Thoracic aorta (tissue), 2 donors: ENCODE results near the gene TBC1D2. TPM values are rescaled to one million over a fixed set of nuclear protein-coding genes. Genes with fewer than 3 reads are reported as not detected.

Experiments
- ATAC-seq: fragments of 150-250 bp; one replicate; pipeline ENCODE4 v1.8.0; 2017; ENCODE audit warnings: low read depth; ENCODE audit not compliant: insufficient number of reproducible peaks, low FRiP score
- DNase-seq: peaks from one replicate; pipeline ENCODE4 v3.0.0-alpha.2; 2020; ENCODE audit warnings: low spot score
- H3K27ac ChIP-seq, 2 donors: fragments of 200-600 bp; sonication (generic); 1 replicate in 1 of 2; 2 replicates in 1 of 2; pipeline ENCODE4 v1.5.1; 2016; ENCODE audit warnings: mild to moderate bottlenecking in 2 of 2, moderate library complexity in 2 of 2
- H3K27me3 ChIP-seq: fragments of 200-600 bp; sonication (generic); replicated peaks from 2 replicates; pipeline ENCODE4 v1.6.0; 2016; ENCODE audit warnings: mild to moderate bottlenecking; ENCODE audit not compliant: insufficient read depth
- H3K36me3 ChIP-seq: fragments of 200-600 bp; sonication (generic); one replicate; pipeline ENCODE4 v1.5.1; 2016
- H3K4me1 ChIP-seq, 2 donors: fragments of 200-600 bp; sonication (generic); 1 replicate in 1 of 2; 2 replicates in 1 of 2; pipeline versions ENCODE4 v1.5.1 to v1.6.0; 2016; ENCODE audit warnings: low read depth in 2 of 2, mild to moderate bottlenecking in 1 of 2; ENCODE audit not compliant: control insufficient read depth in 1 of 2
- H3K4me3 ChIP-seq: fragments of 200-600 bp; sonication (generic); 2 replicates; pipeline ENCODE4 v1.5.1; 2016; ENCODE audit warnings: mild to moderate bottlenecking
- H3K9me3 ChIP-seq: fragments of 200-600 bp; sonication (generic); 2 replicates; pipeline ENCODE4 v1.5.1; 2016
- total RNA-seq, 2 donors: library from RNA; depleted of rRNA; stranded (reverse); fragments of >200 nt; gene quantifications; one replicate each; pipeline versions ENCODE4 v1.1.0 to v1.2.3, GENCODE V29; 2016
- TF ChIP-seq, protein P1 (sequence below): fragments of 200-600 bp; sonication (generic); IDR thresholded peaks from one replicate; pipeline ENCODE4 v1.5.1; 2019; ENCODE audit warnings: antibody characterized with exemption

Gene TBC1D2
- total RNA-seq, 2 donors from 2014 or later, result 22.3 to 23.7 TPM

DNA sequence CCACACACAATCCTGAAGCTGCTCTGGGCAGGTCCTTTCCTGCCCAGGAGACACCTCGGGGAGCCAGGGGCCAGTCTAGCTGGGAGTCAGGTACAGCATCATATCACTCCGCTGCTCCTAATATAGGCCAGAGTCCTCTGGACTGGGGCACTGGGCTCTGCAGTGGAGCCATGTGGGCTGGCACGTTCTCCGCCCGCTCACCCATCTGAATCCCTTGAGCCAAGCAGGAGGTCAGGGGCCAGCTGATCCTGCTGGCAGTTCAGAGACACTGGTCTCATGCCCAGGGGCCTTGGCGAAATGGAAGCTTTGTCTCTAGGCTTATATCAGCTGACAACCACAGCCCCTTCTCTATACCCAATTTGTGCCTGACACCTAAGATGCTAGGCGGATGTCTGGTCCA lies 53.7 kb downstream of the TBC1D2 start:
- H3K4me1 ChIP-seq, result no peaks in the 10 kb centered on the region
- no peaks in the 10 kb centered on the region for H3K27me3 ChIP-seq
- no peak for DNase-seq
- TF ChIP-seq, protein P1, sequence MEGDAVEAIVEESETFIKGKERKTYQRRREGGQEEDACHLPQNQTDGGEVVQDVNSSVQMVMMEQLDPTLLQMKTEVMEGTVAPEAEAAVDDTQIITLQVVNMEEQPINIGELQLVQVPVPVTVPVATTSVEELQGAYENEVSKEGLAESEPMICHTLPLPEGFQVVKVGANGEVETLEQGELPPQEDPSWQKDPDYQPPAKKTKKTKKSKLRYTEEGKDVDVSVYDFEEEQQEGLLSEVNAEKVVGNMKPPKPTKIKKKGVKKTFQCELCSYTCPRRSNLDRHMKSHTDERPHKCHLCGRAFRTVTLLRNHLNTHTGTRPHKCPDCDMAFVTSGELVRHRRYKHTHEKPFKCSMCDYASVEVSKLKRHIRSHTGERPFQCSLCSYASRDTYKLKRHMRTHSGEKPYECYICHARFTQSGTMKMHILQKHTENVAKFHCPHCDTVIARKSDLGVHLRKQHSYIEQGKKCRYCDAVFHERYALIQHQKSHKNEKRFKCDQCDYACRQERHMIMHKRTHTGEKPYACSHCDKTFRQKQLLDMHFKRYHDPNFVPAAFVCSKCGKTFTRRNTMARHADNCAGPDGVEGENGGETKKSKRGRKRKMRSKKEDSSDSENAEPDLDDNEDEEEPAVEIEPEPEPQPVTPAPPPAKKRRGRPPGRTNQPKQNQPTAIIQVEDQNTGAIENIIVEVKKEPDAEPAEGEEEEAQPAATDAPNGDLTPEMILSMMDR, result no peak
- H3K9me3 ChIP-seq, result no peaks in the 10 kb centered on the region
- H3K4me3 ChIP-seq, result no peak overlapping the region
- H3K36me3 ChIP-seq, result no peaks in the 10 kb centered on the region
- no peak for ATAC-seq
- no peak overlapping the region for H3K27ac ChIP-seq

DNA sequence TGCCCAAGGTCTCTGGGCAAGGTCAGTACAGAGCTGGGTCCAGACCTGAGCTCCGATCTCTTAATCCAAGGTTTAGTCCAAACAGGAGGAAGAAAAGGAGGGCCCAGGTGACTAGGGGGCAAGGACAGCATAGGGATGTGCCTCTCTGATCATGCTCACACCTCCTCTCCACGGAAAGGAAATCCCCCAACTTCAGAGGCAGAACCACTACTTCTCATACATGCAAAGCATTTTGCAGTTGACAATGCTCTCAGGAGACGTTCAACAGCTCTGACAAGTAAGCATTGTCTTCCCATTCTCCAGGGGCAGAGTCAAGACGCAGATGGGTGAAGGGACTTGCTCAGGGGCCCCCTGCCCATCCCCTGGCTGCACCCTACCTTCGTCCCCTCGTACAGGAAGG lies 54.3 kb downstream of the TBC1D2 start:
- no peak for ATAC-seq
- no peak overlapping the region for H3K4me3 ChIP-seq
- H3K36me3 ChIP-seq, result no peaks in the 10 kb centered on the region
- no peaks in the 10 kb centered on the region for H3K27me3 ChIP-seq
- DNase-seq, result no peak
- no peaks in the 10 kb centered on the region for H3K4me1 ChIP-seq
- TF ChIP-seq, protein P1, result no peak
- no peaks in the 10 kb centered on the region for H3K9me3 ChIP-seq
- H3K27ac ChIP-seq, result no peak overlapping the region

DNA sequence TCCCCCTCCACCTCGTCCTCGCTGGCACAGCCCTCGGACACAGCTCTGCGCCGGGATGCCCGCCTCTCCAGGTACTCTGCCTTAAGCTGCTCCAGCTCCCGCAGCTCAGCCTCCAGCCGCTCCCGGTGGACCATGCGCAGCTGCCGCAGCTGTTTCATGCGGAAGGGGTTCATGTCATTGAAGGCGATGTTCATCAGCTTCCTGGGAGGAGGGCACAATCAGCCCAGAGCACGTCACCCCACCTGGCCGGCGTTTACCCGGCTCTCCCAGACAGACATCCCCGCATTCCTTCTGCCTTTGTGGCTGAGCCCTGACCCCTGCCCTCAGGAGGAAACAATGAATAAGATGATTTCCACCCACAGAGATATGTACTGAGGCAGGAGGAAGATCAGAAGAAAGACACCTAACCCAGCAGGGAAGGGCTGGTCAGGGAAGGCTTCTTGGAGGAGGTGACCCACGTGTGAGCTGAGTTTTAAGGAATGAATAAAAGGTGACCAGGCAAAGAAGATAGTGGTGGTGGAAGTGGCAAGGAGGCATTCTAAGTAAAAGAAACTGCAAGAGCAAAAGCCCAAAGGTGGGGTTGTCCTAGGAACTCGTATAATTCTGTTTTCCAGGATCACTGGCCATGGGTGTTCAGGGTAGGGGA lies 55.9 kb downstream of the TBC1D2 start:
- H3K4me3 ChIP-seq, result no peak overlapping the region
- ATAC-seq (no peak), DNase-seq (no peak)
- H3K9me3 ChIP-seq, result no peaks in the 10 kb centered on the region
- no peak overlapping the region for H3K27ac ChIP-seq
- no peaks in the 10 kb centered on the region for H3K36me3 ChIP-seq
- no peaks in the 10 kb centered on the region for H3K4me1 ChIP-seq
- TF ChIP-seq, protein P1, result no peak
- no peaks in the 10 kb centered on the region for H3K27me3 ChIP-seq

DNA sequence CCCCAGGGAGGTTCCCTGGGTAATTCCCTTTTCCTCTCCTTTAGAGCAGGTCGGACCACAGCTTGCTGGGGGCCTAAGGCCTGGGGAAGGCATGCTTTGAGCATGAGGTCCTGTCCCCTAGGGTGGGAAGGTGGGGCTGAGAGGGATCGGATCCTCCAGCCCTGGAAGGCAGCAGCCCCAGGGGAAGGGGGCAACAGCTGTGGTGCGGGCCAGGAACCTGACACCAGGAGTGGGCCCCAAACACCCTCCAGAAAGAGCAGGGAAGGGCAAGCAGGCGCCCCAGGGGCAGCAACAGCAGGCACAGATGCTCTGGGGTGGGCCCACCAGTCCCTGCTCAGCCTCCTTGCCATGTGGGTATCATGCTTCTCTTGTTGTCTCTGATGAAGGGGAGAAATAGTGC lies 59.8 kb downstream of the TBC1D2 start:
- Histone ChIP-seq H3K4me1 (peaks cover 3 to 7% of the 10 kb centered on the region in 2 donors), H3K27ac (no peak overlapping the region)
- TF ChIP-seq, protein P1, result no peak

DNA sequence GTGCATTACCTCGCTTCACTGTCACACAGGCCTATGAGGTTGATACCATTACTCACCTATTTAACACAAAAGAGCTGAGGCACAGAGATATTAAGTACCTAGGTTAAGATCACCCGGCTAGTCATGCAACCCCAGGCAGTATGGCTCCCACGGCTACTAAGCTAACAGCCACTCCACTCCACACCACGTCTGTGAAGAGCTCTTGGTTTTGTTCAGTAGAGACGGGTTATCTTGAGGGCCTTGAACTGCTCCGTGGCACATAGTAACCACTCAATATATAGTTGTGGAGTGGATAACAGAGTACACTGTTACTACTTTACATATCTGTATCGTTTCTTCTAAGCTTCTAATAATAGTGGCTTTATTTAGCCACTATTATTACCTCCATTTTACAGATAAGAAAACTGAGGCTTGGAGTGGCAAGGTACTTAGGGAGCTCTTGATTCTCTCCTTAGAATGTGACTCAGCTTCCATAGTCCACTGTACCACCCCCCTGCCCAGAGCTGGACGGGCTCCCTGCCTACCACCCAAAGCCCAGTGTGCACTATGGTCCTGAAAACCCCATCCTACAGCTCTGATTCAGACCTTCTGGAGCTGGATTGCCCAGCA lies 62.0 kb downstream of the TBC1D2 start:
- H3K9me3 ChIP-seq, result no peaks in the 10 kb centered on the region
- peak overlapping the region; percentile 97 for H3K4me3 ChIP-seq
- no peak for DNase-seq
- peaks cover 3 to 7% of the 10 kb centered on the region in 2 donors for H3K4me1 ChIP-seq
- H3K36me3 ChIP-seq, result no peaks in the 10 kb centered on the region
- no peak for ATAC-seq
- H3K27me3 ChIP-seq, result no peaks in the 10 kb centered on the region
- TF ChIP-seq, protein P1, result no peak
- peak overlapping the region in 1 of 2 donors; percentile 34 for H3K27ac ChIP-seq

More for the DNA sequence above, 59.8 kb downstream of the TBC1D2 start:
- Histone ChIP-seq H3K9me3 (no peaks in the 10 kb centered on the region), H3K36me3 (no peaks in the 10 kb centered on the region), H3K27me3 (no peaks in the 10 kb centered on the region), H3K4me3 (no peak overlapping the region)
- ATAC-seq (no peak), DNase-seq (no peak)
